Spleen (tissue), 11 donors: Measurements from ENCODE around the gene ARIH2. TPM values are rescaled to one million over a fixed set of nuclear protein-coding genes. Genes with fewer than 3 reads are reported as not detected.
"Not testable (repeated sequence)": the region's sequence is repeated elsewhere in the genome, so short reads cannot be mapped to it uniquely, and the experiment has no call there.

Source experiments
- DNase-seq: peaks from one replicate; pipeline ENCODE4 v3.0.0-alpha.2; 2020
- H3K27ac ChIP-seq, 8 donors: fragments of 200-600 bp; sonication (generic) in 7 of 8; 1 replicate in 4 of 8; 2 replicates in 4 of 8; pipeline versions ENCODE4 v1.5.0 to v1.8.0; 2016 to 2021; ENCODE audit warnings: inconsistent platforms in 4 of 8, mild to moderate bottlenecking in 4 of 8, moderate library complexity in 1 of 8
- H3K27me3 ChIP-seq, 7 donors: fragments of 200-600 bp; sonication (generic) in 6 of 7; replicated peaks in 1 of 7; 1 replicate in 4 of 7; 2 replicates in 3 of 7; pipeline versions ENCODE4 v1.5.0 to v1.8.0; 2016 to 2021; ENCODE audit warnings: inconsistent platforms in 3 of 7, mild to moderate bottlenecking in 1 of 7
- H3K36me3 ChIP-seq, 6 donors: fragments of 200-600 bp; sonication (generic) in 5 of 6; 1 replicate in 4 of 6; 2 replicates in 2 of 6; pipeline versions ENCODE4 v1.5.0 to v1.8.0; 2016 to 2021; ENCODE audit warnings: inconsistent platforms in 2 of 6
- H3K4me1 ChIP-seq, 6 donors: fragments of 200-600 bp; sonication (generic) in 5 of 6; 1 replicate in 3 of 6; 2 replicates in 3 of 6; pipeline versions ENCODE4 v1.5.0 to v1.8.0; 2016 to 2021; ENCODE audit warnings: inconsistent platforms in 3 of 6
- H3K4me3 ChIP-seq, 8 donors: fragments of 200-600 bp; sonication (generic) in 7 of 8; 1 replicate in 4 of 8; 2 replicates in 4 of 8; pipeline versions ENCODE4 v1.5.0 to v1.8.0; 2016 to 2021; ENCODE audit warnings: inconsistent platforms in 4 of 8, mild to moderate bottlenecking in 4 of 8, moderate library complexity in 2 of 8
- H3K9me3 ChIP-seq, 8 donors: fragments of 200-600 bp; sonication (generic) in 7 of 8; 1 replicate in 4 of 8; 2 replicates in 4 of 8; pipeline versions ENCODE4 v1.5.0 to v1.8.0; 2016 to 2021; ENCODE audit warnings: inconsistent platforms in 4 of 8
- CTCF ChIP-seq, 11 experiments: fragments of 200-600 bp in 7 of 11; fragments of 450-650 bp in 4 of 11; sonication (generic) in 4 of 11; IDR thresholded peaks in 8 of 11; conservative IDR thresholded peaks in 3 of 11; 1 replicate in 7 of 11; 2 replicates in 4 of 11; pipeline versions ENCODE4 v1.4.0 to v1.8.0; 2016 to 2021; ENCODE audit warnings: antibody characterized with exemption in 11 of 11, inconsistent platforms in 4 of 11, mild to moderate bottlenecking in 1 of 11
- POLR2A ChIP-seq, 3 donors: fragments of 450-650 bp; IDR thresholded peaks; one replicate each; pipeline ENCODE4 v1.5.1; 2017; ENCODE audit warnings: antibody characterized with exemption in 3 of 3, mild to moderate bottlenecking in 1 of 3
- POLR2AphosphoS5 ChIP-seq, 3 donors: sonication (generic); formaldehyde crosslinking; IDR thresholded peaks; one replicate each; pipeline ENCODE4 v1.5.1; 2017; ENCODE audit warnings: antibody characterized with exemption in 3 of 3
- WGBS, 5 donors: extraction: QIAGEN DNeasy Blood & Tissue Kit in 3 of 5; methylation state at CpG; one replicate each; pipeline versions ENCODE4 v1.1.5 to v1.1.7; 2013 to 2018; 5-methylcytosine and 5-hydroxymethylcytosine counted together
- intact Hi-C: fragments of 100-400 bp; cut with DNase I; formaldehyde crosslinking; loops from one replicate; pipeline ENCODE4 v1.15.0; 2023; ENCODE audit warnings: low total_unique reads
- polyA plus RNA-seq, 3 donors: library from polyadenylated mRNA; stranded (reverse); fragments of 200-250 nt; gene quantifications; one replicate each; pipeline ENCODE4 v1.2.1, GENCODE V29; 2013
- total RNA-seq, 7 donors: library from RNA; depleted of rRNA in 3 of 7; stranded (reverse); fragments of >200 nt in 3 of 7; fragmentation: NEBNext Ultra II Directional in 4 of 7; extraction: Animal tissue kit (Norgen Biotek cat#: 25700) in 4 of 7; gene quantifications; one replicate each; pipeline versions ENCODE4 v1.1.0 to v1.2.1, GENCODE V29; 2016 to 2021
- donor health status: healthy with polysubstance abuse.
- donor health status: DM: no; HTN: no; CAD: no; lungs with moderate emphysema.
- donor health status: DM: no; HTN: no; CAD: no.
- donor health status: Bipolar disorder and iron deficiency.
- donor health status: healthy.
- donor health status: DM: no; HTN: no; CAD: no.
- donor health status: DM: yes; HTN: yes; CAD: no.

The ARIH2 gene
- total and polyA plus RNA-seq, 10 donors: 25.2 to 112 (median 94.5) TPM

GRCh38 chr3:48898383-48899234 lies 20.0 kb upstream of the ARIH2 start, which contains the start of gene SLC25A20:
Gene SLC25A20, minus strand, starts transcription at chr3:48898882. Its CDS starts 88 bp downstream, at chr3:48898794.
- Histone ChIP-seq H3K36me3 (no peaks in the 10 kb centered on the region), H3K4me3 (peak within 1 kb of the TSS; percentile 76 to 97 (median 88)), H3K27me3 (no peaks in the 10 kb centered on the region), H3K9me3 (no peaks in the 10 kb centered on the region), H3K4me1 (peaks cover 8 to 46% (median 36%) of the 10 kb centered on the region in 6 donors), H3K27ac (peak within 1 kb of the TSS; percentile 45 to 92 (median 89))
- DNase-seq: peak; percentile 99
- TF ChIP-seq POLR2AphosphoS5 (IDR thresholded peaks at IDR 0.05) (peak; percentile 90 to 95 (median 91)), POLR2A (IDR thresholded peaks at IDR 0.05) (no peak), CTCF (IDR thresholded peaks at IDR 0.05 in 8 of 11, conservative IDR thresholded peaks at IDR 0.05 in 3 of 11) (peak in 5 of 11 experiments; percentile 7 to 43 (median 27))
- intact Hi-C loops: loop anchor here (10.0 kb wide), 1 partner anchor 54 kb away; the partner anchor contains the start of gene PRKAR2A
- 2 to 5% (median 3%) methylated on average over 30 to 54 of the region's 54 CpGs for WGBS, 5 donors

- no peaks in the 10 kb centered on the region for H3K9me3 ChIP-seq
- peak overlapping the region in 5 of 8 donors; percentile 76 to 94 (median 85) for H3K4me3 ChIP-seq
- TF ChIP-seq POLR2A (IDR thresholded peaks at IDR 0.05) (no peak), POLR2AphosphoS5 (IDR thresholded peaks at IDR 0.05) (no peak), CTCF (IDR thresholded peaks at IDR 0.05 in 8 of 11, conservative IDR thresholded peaks at IDR 0.05 in 3 of 11) (no peak)
- intact Hi-C loops: loop anchor here (10.0 kb wide), 1 partner anchor 54 kb away; the partner anchor contains the start of gene PRKAR2A
- peaks cover 8 to 52% (median 42%) of the 10 kb centered on the region in 6 donors for H3K4me1 ChIP-seq
- H3K27ac ChIP-seq: peak overlapping the region; percentile 45 to 92 (median 89)
- no peaks in the 10 kb centered on the region for H3K36me3 ChIP-seq
- WGBS, 5 donors: 47 to 62% (median 53%) methylated on average over 4 of the region's 4 CpGs
- no peak for DNase-seq
- H3K27me3 ChIP-seq: no peaks in the 10 kb centered on the region
These were observed 19.4 kb upstream of the ARIH2 start for GRCh38 chr3:48899273-48899672.

GRCh38 chr3:48907026-48907425 lies 11.6 kb upstream of the ARIH2 start:
- H3K36me3 ChIP-seq, H3K27ac ChIP-seq, intact Hi-C loops, DNase-seq, H3K4me3 ChIP-seq, H3K9me3 ChIP-seq, H3K27me3 ChIP-seq: not testable (repeated sequence)
- 92 to 97% (median 94%) methylated on average over 13 of the region's 13 CpGs for WGBS, 5 donors
- peaks cover 0 to 20% (median 13%) of the 10 kb centered on the region in 6 donors for H3K4me1 ChIP-seq

- 62 to 92% (median 86%) methylated on average over 1 of the region's 1 CpG for WGBS, 5 donors
- no peak for DNase-seq
- no peaks in the 10 kb centered on the region for H3K36me3 ChIP-seq
- H3K27ac ChIP-seq: no peak overlapping the region
- no peaks in the 10 kb centered on the region for H3K9me3 ChIP-seq
- no peak overlapping the region for H3K4me3 ChIP-seq
- no peak for TF ChIP-seq POLR2A (IDR thresholded peaks at IDR 0.05)
- no peak for TF ChIP-seq POLR2AphosphoS5 (IDR thresholded peaks at IDR 0.05)
- TF ChIP-seq CTCF (IDR thresholded peaks at IDR 0.05 in 8 of 11, conservative IDR thresholded peaks at IDR 0.05 in 3 of 11): no peak
- H3K27me3 ChIP-seq: no peaks in the 10 kb centered on the region
- H3K4me1 ChIP-seq: peaks cover 7 to 32% (median 23%) of the 10 kb centered on the region in 6 donors
- intact Hi-C loops: no loop called here
These were observed 3.3 kb upstream of the ARIH2 start for GRCh38 chr3:48915296-48915695.
